DMS79 (cell line): ENCODE results near the gene CCSER1.

Experiments
- DNase-seq: peaks from one replicate; lab custom pipeline; 2025; lab: John Stamatoyannopoulos, UW

CCSER1 gene

DNA sequence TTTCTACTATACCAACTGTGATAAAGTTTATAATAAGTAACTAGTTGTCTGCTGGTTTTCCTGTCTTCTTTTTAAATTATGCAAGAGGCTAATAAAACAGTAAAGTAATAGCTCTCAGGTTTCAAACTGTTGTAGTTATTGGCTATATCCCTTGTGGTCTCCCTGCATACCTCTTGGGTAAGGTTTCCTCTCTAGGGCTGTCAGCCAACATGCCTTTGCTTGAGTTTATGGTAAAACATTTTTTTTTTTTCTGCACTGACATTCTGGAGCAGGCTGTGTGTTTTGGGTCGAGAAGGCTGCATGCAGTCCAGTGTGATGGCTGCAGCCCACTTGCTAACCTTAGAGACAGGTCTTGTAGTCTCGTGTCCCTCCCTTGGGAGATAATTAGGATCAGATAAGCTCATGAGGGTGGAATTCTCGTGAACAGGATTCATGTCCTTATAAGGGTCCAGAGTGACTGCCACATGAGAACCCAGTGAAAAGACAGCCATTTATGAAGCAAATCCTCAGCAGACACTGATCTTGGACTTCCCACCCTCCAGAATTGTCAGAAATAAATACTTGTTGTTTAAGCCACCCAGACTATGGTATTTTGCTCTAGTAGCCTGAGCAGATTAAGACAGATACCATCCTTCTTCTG is 831.2 kb downstream of the CCSER1 start:
- DNase-seq, result no peak

DNA sequence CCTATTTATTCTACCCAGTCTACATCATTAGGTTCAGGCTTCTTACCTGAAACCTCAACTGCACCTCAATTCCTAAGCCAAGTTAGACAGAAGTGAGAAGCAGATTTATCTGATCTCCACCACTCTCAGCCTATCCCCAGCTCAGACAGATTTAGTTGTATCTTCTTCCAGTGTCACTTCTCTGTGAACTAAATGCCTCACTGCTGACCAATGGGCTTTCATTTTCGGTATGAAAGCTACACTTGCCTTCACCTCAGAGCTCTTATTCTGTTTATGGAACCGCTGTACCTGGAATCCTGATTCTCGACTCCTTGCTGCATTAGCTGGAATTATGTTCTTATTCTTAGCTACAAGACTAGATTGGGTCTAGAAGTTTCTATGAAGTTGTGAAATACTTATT is 833.2 kb downstream of the CCSER1 start:
- DNase-seq, result no peak

DNA sequence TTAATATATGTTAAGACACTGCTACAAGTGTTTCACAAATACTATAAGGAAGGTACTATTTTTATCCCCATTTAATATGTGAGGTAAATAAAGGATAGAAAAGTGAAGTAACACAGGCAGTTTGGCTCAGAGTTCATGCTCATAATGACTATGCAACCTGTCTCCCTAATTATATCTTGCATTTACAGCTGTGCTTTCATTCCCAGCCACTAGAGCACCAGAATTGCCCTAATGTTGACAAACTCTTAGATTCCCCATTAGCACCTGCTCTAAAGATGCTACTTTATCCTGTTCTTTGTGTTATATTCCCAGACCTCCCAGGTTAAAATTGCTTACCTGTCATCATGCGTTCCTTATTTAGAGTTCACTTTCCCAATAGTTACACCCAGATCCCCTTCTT is 833.6 kb downstream of the CCSER1 start:
- no peak for DNase-seq

DNA sequence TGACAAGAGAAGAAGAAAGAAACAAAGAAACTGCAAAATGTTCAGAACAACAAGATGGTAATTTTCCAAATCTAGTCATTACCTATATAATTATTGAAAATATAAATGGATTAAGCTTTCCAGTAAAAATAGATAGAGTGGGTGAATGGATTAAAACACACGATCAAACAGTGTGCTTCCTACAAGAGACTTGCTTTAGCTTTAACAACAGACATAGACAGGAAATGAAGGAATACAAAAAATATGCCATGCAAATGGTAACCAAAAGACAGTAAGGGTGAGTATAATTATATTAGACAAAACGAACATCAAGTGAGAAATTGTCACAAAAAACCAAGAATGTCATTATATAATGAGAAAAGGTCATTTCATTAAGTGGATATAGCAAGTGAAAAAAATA is 842.8 kb downstream of the CCSER1 start:
- no peak for DNase-seq

DNA sequence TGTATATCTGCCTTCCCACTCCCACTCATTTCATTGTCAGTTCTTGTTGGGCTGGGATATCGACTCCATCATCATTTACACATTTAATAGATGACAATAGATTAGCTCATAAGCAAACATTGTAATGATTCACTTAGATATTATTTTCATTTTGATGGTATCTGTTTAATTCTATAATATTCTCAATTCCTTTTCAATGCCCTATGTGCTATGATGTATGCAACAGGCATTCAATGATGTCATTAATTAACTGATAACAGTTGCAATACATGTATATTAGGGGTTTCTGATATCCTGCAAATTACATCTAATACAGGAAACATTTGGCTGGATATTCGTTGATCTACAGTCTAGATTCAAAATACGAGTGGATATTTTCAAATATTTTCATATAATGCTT is 850.5 kb downstream of the CCSER1 start:
- DNase-seq, result no peak

DNA sequence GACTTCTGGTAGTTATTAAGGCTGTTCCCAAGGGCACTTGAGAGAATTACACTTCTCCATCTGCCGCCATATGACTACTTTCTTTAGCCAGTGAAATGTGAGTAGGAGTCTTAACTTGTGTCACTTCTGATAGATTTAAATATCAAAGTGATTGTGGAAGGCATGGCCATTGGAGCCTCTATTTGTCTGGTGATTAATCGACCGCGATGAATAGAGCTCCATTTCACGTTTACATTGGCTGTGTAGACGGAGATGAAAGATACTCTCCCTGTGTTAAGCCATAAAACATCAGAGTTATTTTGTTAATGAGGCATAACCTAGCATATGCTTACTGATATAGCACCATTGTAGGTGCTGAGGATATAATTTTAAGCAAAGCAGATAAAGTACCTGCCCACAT is 852.4 kb downstream of the CCSER1 start:
- peak; percentile 64 for DNase-seq

DNA sequence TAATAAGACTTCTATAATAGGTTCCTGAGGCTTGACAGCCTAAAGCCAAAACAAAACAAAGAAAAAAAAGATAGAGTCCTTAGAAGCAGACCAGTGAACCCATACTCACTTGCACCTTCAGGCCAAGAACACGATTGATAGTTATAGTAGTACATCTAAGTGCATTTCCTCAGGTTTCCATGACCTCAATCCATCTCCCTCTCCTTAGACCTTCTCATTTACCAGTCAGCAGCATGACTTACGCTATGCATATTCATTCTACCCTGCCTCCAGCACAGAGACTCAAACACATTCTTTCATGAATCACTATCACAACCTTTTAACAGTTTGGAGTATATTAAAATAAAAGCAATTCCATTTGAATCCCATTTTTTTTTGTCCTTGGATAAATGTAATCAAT is 855.6 kb downstream of the CCSER1 start:
- no peak for DNase-seq

DNA sequence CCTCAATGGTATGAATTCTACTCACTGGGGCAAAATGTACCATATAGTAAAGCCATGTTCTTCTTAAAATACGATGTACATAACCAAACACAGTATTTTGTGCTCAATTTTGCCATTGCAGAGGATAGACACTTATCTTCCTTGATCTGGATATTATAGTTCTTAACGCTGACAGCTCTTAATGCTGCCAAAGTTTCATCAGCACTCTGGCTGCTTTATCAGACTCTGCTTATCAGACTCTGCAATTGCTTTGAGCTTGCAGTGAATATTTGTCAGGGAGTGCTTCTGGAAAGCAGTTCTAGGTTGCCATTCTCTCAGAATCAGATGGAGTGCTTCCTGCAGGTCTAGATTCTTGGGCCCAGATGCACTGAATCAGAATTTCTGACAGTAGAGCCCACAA is 863.1 kb downstream of the CCSER1 start:
- no peak for DNase-seq

DNA sequence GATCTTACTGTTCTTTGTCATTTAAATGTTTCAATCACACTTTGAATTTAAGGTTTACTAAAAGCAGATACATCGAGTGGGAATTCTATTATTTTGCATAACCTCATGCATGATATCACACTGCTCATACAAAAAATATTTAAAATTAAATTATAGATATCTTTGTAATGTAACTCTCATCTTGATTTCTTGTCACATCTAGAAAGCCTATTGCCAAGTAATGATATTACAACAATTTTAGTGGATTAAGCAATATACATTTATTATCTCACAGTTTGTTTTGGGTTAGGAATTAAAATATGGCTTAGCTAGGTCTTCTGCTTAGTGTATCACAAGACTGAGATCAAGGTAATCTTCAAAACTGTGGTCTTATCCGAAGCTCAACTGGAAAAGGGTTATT is 865.0 kb downstream of the CCSER1 start:
- no peak for DNase-seq

DNA sequence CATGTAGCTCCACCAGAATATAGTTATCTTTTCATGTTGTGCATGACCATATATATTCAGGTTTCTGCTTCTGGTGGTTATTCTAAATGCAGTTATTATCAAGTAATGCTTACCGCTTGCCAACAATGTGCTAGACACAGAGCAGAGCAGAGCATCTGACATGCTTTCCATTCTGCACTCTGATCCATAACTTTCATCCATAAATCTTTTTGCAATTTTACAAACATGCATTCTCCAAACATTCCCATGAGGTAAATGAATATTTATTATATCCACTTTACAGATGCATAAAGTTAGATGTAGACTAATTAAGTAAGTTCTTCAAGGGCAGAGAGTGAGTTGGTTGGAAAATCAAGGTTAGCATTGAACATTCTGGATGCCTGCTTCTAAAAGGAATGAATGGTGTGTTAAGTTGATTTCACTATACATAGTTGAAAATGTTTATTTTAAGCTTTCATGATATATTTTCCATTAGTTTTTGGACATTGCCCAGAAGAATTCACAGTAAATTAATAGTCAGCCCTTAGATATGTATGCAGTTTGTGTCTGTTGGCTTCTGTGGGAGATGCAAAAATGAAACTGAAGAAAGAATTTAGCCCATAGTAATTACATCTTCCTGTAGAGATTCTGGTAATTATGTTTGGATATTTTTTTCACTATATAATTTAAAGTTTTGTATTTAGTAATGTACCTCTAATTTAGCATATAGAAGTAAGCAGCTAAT is 867.8 kb downstream of the CCSER1 start:
- DNase-seq, result no peak

DNA sequence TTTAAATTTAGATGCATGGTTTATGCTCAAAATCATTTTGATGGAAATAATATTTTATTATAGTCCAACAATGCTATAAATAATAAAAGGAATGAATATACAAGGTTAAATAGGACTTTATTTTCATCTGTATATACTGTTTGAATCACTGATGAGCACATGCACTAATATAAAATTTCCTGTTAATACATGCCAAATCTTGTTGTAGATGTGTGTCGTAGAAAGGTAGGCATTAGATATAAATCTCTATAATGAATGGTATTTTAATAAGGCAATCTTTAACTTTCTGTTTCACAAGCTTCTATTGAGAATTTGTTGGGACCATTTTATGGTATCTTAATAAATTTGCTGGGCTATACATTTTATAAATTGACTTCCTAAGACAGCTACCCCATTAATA is 868.8 kb downstream of the CCSER1 start:
- DNase-seq, result no peak

DNA sequence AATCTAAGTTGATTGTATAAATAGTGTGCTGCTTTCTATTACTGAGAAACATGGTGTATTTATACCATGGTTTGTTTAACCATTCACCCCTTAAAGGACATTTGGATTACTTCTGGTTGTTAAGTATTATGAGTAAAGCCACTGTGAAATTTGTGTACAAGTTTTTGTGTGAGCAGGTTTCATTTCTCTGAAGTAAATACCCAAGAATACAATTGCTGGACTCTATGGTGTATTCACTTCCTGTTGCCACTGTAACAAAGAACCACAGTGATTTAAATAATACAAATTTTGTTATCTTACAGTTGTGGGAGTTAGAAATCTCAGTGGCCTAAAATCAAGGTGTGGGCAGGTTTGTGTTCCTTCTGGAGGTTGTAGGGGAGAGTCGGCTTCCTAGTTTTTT is 869.6 kb downstream of the CCSER1 start:
- no peak for DNase-seq

DNA sequence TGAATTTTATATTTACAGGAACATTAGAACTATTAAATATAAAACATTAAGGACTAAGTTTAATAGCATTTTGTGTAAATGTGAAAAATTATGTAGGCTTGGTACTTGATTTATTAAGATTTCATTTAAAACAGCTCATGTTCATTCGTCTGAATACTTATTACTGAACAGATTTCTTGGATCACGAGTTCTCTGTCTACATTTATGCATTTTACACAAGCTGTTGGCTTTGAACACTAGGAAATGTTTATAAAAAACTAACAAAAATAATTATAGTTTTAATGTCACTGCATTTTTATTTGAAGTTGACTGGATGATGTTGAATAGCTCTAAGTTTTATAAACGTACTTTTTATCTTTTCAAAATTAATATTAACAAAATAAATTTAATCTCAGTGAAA is 888.7 kb downstream of the CCSER1 start:
- no peak for DNase-seq

DNA sequence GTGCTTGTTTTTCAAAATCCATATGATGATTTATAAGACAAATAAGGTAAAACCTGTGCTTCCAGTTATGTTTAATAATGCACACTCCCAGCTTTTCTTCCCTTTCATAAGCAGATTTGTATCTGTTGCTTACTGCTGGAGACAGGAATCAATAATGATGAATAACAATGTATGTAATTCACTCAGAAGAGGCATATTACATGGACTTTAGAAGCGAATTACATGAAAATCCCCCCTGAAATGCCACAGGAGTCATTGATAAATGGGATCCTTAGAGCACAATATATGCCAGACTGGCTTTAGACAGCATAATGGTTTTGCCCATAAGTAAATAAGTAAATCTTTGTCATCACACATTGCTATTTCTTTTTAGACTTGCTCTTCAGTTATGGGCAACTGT is 892.3 kb downstream of the CCSER1 start:
- DNase-seq, result no peak

DNA sequence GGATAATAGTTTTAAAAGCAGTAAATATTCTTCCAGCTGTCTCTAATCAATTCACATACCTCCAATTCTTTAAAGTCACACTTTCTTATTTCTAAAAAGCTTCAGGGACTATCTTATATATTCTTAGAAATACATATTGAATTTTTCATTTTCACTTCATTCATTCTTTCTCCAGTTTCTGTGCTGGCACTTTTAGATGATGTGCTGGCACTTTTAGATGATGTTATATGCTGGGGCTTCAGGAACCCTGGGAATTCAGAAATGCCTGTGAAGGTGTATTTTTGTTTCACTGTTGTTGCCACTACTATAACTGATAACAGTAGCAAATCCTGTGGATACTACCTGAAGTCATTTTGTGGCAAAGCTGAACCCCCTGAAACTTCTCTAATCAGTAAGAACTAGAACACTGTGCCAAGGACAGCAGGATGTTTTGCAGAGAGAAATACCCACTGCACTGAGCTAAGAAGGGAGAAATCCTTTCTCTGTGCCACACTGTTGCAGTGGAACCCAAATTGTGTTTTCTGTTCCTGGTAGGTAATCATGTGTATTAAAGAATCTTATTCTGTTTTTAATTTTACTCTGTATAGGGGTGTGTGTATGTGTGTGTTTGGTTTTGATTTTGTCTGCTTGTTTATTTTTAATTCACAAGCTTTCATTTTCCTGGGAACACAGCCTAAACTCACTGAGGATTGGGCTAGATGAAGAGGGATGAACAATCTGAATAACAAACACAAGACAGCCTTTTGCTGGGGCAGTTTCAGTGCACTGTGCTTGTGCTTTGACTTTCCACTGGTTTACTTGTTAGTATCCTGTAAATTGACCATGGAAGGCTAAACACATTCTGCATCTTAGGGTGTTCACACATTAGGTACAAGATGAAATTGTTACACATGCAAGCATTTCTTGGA is 898.3 kb downstream of the CCSER1 start:
- no peak for DNase-seq

DNA sequence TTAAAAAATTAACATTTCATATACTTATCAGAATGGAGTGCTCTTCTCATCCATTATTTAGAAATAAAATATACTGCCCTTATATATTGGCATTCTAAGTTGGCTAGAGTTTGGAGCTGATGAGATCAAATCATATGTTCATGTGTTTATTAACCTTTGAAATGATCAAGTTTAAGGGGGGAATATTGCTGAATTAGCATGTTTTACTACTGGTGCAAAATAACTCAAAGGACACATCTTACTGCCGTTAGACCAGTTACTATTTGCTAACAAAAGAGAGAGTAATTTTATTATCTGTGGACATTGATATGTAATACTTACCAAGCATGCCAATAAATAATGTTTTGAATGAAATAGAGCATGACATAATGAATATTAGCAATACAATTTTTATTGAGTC is 901.0 kb downstream of the CCSER1 start:
- DNase-seq, result no peak

DNA sequence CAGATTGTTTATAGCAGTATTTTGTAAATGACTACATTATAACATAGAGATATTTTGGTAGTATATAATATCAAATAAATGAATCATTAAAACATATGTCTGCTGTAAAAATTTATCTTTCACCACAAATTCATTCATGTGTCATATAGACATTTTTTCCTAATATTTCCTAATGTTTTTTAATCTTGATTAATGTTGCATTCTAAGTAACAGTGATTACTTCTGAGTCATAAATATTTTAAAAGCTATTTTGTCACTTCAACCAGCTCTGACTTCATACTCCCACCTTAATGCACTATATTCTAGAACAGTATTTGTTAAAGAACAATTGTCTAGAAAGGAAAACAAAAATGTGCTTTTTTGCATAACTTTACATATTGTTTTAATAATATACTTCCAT is 904.6 kb downstream of the CCSER1 start:
- no peak for DNase-seq

DNA sequence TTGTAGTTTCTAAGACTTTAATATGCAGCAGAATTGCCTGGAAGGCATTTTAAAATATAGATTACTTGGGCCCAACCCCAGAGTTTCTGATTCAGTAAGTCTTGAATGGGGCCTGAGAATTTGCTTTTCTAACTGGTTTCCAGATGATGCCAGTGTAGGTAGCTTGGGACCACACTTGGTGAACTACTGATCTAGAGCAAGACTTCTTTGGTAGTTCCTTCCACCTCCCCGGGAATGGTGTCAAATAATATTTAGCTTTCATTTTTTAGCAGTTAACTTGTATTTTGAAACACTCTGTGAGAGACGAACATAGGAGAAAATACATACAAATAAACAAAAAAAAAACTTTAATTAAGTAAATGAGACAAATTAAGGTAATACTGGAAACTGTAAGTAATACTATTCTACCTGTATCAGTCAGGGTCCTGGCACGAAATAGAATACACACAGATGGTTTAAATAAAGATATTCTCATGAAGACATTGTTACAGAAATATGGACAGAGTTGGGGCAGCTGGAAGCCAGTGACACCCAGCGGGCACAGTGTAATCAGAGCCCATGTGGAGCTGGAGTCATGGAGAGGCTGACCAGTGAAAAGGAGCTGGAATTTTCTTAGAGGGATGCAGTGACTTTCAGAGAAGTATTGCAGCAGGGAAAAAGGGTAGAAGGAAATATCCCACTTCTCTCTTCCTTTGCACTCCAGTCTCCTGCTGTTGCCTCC is 905.7 kb downstream of the CCSER1 start:
- no peak for DNase-seq

DNA sequence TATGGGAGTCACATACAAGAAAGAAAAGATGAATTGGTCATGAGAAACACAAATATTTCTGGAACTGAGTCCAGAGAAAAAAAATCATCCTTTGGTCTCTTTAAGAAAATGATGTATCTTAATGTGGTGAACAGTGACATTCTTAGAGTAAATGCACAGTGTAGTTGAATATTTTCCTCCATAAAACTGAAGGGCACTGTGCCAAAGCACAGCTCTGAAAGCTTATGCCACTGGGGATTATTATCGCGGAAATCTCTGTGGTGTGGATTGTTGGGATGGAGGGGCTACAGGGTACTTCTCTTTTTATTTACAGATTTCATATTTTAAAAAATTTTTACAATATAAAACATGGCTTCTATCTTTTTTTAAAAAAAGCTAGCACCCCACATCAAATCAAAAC is 908.1 kb downstream of the CCSER1 start:
- no peak for DNase-seq

DNA sequence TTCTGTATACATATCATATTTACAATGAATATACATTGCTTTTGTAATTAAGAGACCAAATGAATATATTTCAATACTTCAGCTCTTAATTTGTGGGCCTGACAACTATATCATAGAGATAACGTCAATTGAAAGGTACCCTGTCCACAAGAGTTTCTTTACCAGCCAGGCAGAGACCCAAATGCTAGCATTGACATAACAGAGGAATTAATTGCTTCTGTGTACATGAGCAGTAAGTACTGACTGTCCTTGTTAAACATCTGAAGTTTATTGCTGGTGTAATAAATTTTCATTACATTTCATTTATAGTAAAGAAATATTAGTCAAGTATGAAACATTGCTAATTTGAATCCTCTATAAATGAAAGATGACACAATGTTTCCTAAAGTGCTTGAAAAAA is 910.8 kb downstream of the CCSER1 start:
- no peak for DNase-seq

DNA sequence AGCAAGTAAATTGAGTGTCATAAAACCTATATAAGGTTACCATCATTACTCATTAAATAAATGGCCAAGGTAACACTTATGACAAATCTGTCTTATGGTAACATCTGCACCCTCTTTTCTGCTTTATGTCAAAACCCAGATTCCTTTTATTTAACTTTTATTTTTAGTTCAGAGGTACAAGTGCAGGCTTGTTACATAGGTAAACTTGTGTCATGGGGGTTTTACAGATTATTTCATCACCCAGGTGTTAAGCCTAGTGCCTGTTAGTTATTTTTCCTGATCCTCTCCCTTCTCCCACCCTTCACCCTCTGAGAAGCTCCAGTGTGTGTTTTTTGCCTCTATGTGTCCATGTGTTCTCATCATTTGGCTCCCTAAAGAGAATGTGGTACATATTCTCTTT is 930.7 kb downstream of the CCSER1 start:
- no peak for DNase-seq

DNA sequence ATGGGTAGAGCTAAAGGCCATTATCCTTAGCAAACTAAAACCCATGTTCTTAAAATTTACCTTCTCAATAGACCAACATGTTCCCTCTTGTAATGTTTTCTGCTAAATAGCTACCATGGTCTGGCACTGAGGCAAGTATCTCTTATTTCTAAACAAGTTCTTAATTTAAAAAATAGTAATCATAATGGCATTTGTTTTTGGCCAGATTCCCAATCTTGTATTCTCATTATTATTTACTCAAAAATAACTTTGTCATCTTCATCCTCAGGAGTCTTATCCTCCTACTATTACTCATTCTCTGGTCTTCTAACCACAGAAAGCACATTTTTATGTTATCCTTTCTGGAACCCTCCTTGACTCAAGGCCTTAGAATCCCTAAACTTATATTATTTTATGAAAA is 931.2 kb downstream of the CCSER1 start:
- DNase-seq, result no peak
